ENCODE measurements around the gene SLC16A10.
A peak's percentile ranks its signal among the peaks of the same experiment; 100 is the strongest.
"Not testable (repeated sequence)": the region's sequence is repeated elsewhere in the genome, so short reads cannot be mapped to it uniquely, and the experiment has no call there.

Gene SLC16A10

DNA sequence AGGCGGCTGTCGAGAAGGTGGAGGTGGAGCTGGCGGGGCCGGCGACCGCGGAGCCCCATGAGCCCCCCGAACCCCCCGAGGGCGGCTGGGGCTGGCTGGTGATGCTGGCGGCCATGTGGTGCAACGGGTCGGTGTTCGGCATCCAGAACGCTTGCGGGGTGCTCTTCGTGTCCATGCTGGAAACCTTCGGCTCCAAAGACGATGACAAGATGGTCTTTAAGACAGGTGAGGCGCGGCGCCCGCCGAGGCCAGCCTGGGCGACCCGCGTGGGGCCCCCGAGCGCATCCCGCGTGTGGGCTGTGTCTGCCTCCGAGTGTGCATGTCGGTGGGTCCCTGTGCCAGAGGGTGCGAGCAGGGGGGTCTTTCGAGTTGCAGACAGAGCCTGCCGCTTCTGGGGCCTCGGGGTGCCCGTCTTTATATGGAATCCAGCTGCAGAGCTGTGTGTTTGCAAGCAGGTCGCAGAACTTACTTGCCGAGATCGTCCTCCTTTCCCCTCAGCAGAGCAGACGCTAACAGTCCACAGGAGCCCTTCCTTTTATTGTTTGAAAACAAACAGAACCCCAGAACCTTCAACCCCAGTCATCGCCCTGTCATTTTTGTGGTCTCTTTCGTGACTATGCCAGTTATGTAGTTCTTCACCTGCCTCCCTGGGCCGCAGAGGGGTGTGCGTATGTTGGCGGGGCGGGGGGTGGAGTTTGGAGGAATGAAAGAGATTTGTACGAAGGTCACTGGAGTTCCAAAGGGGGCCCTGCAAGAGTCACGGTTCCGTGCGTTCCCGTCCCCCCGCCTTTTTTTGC, 766 bp downstream of the SLC16A10 start:
- DNase-seq, result peak; percentile 49

DNA sequence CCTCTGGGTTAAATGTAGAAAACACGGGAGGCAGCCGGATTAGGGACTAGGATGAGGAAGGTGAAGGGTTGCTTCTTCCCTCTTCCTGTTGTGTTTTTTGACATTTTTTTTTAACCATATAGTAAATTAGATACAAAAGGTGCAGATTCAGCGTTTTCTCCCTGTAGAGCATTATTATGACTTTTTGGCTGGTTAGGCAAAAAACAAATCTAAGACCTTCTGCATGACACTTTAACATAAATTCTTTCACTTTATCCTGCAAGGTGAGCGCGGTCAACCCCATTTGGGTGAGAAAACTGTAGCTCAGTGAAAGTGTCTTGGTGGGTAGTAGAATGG, 1.3 kb downstream of the SLC16A10 start:
- no peak for DNase-seq

DNA sequence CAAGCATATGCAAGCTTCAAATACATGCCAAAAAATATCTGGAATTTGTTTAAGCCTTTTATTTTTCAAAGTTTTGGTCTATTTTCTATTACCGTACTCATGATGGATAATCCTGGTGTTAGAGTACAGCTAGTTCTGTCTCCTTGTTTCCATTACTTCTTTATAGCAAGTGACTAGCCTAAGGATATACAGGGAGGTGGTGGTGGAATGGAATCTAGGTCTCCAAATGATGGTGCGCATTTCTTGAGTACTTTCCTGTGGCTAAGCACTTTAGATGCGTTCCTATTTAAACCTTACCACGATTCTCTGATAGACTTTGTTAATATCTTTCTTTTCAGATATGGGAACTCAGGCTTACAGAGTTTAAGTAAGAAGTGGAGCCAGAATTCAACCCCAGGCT, 3.5 kb downstream of the SLC16A10 start:
- no peak for DNase-seq

DNA sequence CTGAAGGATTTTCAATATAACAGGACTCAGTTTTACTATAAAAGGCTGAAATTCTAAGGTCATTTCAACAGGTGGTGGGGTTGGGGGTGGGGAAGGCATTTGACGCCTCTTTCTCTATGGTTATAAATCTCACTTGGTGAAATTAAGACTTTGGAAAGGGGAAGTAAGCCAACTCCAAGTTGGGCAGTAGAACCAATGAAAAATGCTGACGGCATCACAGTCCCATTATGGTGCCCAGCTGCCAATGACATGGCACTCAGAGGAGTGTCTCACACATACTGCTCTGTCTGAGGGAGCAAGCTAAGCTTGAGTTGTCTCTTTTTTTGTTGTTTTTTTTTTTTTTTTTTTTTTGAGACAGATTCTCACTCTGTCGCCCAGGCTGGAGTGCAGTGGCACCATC, 4.7 kb downstream of the SLC16A10 start:
- DNase-seq, result no peak

DNA sequence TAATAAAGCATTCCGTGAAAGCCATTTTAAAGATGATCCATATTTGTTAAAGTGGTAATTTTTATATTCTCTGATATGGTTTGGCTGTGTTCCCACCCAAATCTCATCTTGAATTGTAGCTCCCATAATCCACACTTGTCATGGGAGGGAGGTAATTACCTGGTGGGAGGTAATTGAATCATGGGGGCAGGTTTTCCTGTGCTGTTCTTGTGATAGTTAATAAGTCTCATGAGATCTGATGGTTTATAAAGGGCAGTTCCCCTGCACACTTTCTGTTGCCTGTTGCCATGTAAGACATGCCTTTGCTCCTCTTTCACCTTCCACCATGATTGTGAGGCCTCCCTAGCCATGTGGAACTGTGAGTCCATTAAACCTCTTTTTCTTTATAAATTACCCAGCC, 8.2 kb downstream of the SLC16A10 start:
- not testable (repeated sequence) for DNase-seq

DNA sequence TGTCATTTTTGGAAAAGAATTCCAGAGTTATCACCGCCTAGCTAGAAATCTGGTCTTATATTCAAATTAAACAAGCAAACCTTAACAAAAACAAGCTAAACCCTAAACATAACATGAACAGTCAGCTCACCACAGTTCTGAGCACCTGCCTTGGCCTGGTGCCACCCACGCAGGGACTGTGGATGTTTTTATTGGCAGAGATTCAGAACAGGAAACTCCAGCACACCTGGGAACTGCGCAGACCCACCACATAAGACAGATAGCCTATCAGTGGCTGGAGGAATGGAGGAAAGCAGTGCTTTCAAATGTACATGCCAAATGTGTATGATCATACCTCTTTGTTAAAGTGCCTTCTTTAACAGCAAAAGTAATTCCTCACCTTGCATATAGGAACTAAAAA, 8.9 kb downstream of the SLC16A10 start:
- DNase-seq, result no peak

DNA sequence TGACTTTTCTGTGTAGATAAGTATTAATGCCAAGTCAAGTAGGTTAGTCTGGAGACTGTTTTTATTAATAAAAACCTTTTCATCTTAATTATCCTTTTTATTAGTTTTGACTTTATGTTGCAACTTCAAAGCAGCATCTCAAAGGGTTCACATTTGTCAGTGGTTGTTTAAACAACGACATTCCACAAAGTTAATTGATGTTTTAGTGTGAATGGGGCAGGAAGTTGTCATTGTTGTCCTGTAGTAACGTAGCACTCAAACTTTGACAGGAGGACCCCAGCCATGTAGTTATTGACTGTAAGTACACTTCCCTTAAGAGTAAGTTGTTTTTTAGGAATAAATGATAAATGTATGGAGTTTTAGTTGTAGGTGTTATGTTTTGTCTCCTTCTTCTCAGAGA, 11.3 kb downstream of the SLC16A10 start:
- DNase-seq, result no peak

DNA sequence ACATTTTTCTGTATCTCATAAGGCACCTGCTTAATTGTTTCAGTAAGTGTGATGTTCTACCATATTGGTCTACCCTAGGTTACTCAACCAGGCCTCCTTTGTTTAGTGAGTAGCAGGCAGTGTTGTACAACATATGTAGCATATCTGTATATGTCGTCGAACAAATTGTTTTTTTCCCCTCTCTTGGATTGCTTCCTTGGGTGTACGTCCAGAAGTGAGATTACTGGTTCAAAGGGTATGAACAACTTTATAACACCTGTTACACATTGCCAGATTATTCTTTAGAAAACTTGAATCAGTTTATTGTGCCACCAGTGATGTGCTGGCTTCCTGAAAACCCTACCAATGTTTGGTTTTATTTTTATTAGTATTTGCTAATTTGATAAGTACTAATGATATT, 14.7 kb downstream of the SLC16A10 start:
- DNase-seq, result no peak

DNA sequence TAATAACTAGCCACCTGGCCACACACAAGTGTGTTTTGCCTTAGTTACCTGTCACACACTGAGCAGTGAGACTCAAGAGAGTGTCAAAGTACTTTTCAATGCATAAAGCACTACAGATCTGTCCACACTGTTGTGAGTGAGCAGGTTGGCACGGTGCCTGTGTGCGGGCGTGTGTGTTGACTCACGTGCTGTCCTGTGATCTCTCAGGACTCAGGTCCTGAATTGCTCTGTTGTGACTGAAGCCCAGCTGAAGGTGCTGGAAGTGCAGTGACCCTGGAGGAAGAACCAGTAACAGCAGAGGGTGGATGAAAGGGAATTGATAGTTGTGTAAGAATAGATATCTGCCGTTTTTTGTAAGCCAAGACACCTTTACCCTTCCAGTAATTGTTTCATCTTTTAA, 18.3 kb downstream of the SLC16A10 start:
- peak; percentile 67 for DNase-seq

DNA sequence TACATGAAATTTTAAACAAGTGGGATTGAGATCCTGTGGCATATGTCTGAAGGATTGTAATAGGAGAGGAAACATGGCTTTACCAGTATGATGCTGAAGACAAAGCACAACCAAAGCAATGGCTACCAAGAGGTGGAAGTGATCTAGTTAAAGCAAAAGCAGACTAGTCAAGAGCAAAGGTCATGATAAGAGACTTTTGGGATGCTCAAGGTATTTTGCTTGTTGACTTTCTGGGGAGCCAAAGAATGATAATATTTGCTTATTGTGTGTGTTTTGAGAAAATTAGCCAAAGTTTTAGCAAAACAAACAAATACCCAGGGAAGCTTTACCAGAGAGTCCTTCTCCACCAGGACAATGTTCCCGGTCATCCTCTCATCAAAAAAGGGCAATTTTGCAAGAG, 20.3 kb downstream of the SLC16A10 start:
- DNase-seq, result no peak

DNA sequence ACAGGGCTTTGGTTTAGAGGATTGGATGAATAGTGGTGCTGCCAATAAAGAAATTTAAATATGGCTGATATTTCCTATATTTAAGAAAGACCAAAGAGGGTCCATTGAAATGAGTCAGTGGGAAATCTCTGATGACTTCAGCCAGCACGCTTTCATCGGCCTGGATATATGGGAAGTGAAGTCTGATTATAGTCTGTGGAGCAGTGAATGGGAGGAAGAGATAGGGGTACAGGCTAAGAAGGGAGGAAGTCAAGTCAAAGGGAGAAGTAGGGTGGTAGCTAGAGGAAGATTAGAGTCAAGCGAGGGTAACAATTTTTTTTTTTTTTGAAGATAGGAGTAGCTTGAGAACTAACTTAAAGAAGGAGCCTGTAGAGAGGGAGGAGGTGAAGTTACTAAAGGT, 22.7 kb downstream of the SLC16A10 start:
- DNase-seq, result no peak

DNA sequence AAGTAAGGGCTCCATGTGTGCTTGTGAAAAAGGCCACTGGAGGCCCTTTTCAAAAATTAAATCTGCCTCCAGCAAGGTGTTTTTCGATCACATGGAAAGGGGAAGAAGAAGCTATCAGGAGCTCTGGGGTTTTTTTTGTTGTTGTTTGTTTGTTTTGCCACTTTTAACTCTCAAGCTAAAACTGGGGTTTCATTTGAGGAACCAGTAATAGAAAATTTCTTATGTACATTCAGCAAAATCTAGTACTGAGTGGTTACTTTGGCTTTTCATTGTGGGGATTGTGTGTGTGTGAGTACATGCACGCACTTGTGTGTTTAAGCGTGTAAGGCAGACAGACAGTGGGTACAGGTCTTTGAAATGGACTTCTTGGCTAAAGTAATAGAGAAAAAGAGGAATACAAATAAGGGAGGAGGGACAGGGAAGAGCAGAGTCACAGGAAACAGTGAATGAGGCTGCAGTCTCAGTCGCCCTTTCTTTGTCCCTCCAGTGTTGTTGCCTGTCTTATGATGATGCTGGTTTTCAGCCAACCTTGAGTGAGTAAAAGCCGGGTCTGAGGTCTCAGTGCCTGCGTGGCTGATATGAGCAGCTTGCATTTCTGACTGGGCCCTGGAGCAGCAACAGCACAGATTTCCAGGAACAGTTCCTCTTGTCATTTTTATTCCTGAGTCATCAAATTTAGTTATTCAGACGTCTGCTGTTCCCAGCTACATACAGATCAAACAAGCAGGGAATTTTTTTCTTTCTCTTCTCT, 26.2 kb downstream of the SLC16A10 start:
- DNase-seq, result no peak

DNA sequence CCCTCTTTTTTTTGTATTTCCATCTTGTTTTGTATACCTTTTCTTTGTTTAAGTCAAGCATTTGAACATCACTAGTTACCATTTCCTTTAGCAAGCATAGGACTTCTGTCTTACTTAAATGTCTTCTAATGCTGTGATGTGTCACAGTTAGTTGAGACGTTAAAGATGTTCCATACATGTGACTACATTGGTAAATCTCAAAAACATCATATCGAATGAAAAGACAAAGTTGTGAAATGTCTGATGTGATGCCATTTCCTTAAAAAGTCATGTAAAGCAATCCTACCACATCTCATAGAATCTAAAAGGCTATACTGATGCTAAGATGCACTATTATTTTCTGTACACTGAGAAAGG, 26.8 kb downstream of the SLC16A10 start:
- no peak for DNase-seq

DNA sequence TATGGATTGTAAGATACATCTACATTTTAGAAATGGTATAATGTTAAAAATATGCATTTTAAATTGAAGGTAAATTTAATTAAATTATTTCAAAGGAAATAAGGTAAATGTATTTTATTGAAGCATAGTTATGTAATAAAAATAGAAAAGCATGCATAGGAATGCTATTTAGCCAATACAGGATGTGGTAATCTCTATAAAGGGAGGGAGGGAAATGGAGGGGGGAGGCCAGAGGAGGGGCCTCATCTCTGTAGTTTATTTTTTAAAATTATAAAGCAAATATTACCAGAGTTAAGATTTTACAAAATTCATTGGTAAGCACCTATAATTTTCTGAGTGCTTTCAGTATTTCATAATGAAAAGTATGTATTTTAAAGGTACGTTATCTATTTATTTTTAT, 27.2 kb downstream of the SLC16A10 start:
- no peak for DNase-seq

DNA sequence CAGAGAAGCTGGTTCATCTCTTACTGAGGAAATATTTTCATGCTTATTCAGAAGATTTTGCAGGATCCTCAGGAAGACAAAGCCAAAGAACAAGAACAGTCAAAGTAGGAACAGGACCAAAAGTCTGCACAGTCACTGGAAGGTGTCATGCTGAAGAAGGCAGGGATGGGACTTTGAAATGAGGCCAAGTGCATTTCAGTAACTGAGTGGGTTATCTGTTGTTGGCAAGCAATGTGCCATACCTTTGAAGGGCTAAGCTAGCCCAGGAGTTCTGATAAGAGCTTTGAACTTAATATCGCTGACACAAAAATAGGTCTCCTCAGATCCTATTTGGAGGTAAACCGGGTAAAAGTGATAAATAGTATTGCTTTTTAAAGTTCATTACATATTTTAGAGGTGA, 31.5 kb downstream of the SLC16A10 start:
- no peak for DNase-seq

DNA sequence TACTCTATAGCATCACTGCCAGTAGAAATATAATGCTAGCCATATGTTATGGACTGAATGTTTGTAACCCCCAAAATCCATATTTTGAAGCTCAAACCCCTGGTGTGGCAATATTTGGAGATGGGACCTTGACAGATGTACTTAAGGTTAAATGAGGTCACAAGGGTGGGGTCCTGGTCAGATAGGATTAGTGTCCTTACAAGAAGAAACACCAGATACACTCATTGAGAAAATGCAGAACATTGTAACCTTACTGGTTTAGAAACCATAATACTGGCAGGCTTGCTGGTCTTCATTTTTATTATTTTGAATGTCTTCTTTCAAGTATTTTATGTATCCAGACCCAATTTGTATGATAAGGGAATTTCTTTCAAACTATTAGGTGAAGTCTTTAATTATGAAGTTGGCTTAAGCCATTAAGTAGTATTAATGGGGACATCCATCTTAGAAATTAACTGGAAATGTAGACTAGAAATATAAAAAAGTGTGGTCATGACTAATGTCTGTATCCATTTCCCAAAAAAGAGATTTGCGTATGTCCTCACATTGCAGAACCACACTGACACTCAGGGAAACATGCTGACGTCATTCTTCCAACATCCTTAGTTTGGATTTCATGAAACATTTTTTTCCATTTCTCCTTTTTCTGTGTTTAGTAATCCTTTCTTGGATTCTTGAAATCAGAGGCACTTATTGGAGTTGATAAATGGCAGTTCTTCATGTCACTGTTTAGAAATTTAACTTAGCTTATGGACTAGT, 32.4 kb downstream of the SLC16A10 start:
- no peak for DNase-seq

DNA sequence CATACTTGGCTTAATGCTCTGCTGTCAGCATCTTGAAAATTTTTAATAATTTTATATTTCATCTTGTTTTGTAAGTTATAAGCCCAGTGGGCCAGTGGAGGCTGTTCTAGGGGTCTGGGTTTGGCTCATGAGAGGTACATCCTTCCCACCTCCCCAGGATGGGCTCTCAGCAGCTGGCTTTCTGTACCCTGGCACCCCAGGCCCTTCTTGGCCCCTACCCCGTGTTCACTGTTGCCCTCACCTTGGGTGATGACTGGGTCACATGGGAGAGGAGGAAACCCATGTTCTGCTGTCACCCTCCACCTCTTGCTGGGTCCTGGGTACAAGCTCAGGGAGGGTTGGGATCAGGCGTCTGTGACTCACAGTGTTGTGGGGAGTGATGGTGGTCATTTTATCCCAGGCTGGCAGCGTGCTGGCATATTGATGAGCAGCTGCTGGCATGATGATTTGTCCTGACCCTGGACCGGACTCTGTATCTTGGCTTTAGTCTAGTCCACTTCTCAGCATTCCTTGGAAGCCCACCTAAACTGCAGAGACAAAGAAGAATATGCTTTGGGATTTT, 34.6 kb downstream of the SLC16A10 start:
- DNase-seq, result no peak

DNA sequence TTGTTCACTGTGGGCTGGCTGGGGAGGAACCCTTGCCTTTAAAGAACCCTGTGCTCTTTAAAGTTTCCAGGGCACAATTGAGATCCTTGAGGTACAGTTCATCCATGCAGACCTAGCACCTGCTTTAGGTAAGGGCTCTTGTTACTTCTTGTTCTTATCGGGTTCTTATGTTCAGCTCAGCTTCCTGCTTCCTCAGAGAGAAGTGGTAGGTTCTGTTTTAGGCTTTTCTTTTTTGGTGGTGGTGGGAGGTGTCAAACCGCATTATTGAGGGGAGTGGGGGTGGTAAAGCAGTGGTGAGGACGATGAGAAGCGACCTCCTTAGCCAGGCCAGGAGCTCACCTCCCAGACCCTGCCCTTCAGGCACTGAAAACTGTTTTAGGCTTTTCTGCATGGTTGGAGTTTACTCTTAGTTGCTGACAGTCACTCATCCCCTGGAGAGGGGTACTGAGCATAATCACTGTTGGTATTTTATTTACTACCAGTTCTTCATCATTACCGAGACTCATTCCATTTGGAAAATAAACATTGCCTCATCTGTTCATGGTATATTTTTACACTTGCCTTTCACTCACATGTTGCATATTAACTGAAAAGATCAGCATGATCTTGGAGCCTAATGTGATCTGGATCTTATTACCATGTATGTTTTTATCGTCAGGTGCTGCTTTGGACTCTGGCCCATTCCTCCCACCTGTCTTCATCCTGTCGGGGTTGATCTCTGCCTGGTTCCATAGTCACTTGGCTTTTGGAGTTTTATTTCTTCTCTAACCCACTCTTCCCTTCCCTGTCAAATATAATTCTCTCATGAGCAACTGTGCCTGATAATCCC, 35.4 kb downstream of the SLC16A10 start:
- DNase-seq, result no peak

DNA sequence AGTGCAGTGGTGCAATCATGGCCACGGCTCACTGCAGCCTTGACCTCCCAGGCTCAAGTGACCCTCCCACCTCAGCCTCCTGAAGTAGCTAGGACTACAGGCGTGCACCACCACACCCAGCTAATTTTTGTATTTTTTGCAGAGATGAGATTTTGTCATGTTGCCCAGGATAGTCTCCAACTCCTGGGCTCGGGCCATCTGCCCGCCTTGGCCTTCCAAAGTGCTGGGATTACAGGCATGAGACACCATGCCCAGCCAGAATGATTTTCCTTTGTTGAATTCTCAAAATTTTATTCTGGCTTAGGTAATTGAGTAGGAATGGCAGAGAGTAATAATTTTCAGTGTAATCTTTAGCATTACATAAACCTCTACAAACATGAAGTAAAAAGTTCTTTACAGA, 37.1 kb downstream of the SLC16A10 start:
- DNase-seq, result no peak

DNA sequence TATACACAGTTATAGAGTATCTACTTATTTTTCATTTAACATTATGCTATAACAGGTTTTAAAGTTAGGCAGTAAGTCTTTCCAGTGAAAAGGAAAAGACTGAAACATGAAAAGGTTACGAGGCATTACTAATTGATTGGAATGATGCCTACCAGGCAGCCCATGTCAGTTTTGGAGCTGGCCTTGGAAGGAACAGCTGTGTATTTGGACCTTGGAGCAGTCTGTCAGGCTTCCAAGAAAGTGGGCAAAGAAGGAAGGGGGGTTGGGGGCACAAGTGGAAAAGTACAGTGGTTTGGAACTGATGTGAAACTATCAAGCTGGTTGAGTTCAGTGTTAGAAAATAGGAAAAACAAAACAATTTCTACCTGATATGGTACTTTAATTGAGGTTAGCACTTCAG, 41.7 kb downstream of the SLC16A10 start:
- DNase-seq, result peak; percentile 23

DNA sequence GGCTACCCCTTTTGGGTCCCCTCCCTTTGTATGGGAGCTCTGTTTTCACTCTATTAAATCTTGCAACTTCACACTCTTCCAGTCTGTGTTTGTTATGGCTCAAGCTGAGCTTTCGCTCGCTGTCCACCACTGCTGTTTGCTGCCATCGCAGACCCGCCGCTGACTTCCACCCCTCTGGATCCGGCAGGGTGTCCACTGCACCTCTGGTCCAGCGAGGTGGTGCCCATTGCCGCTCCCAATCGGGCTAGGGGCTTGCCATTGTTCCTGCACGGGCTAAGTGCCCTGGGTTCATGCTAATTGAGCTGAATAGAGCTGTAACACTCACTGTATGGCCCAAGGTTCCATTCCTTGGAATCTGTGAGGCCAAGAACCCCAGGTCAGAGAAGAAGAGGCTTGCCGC, 43.7 kb downstream of the SLC16A10 start:
- DNase-seq, result not testable (repeated sequence)

DNA sequence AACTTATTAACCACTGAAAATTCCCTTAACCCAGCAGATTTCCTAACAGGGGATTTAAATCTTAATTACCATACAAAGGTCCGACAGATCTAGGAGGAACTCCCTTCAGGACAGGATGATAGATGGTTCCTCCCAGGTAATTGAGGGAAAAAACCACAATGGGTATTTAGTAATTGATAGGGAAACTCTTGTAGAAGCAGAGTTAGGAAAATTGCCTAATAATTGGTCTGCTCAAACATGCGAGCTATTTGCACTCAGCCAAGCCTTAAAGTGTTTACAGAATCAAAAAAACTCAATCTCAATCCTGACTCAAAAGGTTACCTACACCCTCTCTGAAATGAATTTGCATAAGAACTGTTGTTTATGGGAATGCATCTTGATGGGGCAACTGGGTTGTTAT, 45.4 kb downstream of the SLC16A10 start:
- DNase-seq, result not testable (repeated sequence)

Data from NCI-H82 (cell line).